GM19025 (cell line): ENCODE measurements around the gene CHEK2.
"Not testable (repeated sequence)": the region's sequence is repeated elsewhere in the genome, so short reads cannot be mapped to it uniquely, and the experiment has no call there.

Experiments
- ATAC-seq: cut with Tn5 transposase; IDR thresholded peaks from one replicate; pipeline ENCODE4 v1.9.1; 2021; ENCODE audit warnings: mild to moderate bottlenecking, low read depth, moderate library complexity; ENCODE audit not compliant: unreplicated experiment

Gene CHEK2

GRCh38 chr22:28742562-28742962 is 942 bp upstream of the CHEK2 start:
- ATAC-seq = no peak

- ATAC-seq = no peak
Measured at GRCh38 chr22:28741200-28741784, 328 bp downstream of the CHEK2 start.

GRCh38 chr22:28738876-28739275 is 2.7 kb downstream of the CHEK2 start:
- not testable (repeated sequence) for ATAC-seq

GRCh38 chr22:28737701-28738100 is 3.9 kb downstream of the CHEK2 start:
- ATAC-seq = no peak

GRCh38 chr22:28736301-28737155 is 5.1 kb downstream of the CHEK2 start:
- ATAC-seq = no peak

GRCh38 chr22:28734393-28734792 is 7.2 kb downstream of the CHEK2 start:
- no peak for ATAC-seq

- no peak for ATAC-seq
Measured at GRCh38 chr22:28730179-28730578, 11.4 kb downstream of the CHEK2 start.

GRCh38 chr22:28728621-28729313 is 12.9 kb downstream of the CHEK2 start:
- no peak for ATAC-seq

- no peak for ATAC-seq
Measured at GRCh38 chr22:28728002-28728401, 13.6 kb downstream of the CHEK2 start.

- no peak for ATAC-seq
Measured at GRCh38 chr22:28718044-28718443, 23.6 kb downstream of the CHEK2 start.

GRCh38 chr22:28716686-28717085 is 24.9 kb downstream of the CHEK2 start:
- no peak for ATAC-seq

- ATAC-seq = no peak
Measured at GRCh38 chr22:28715611-28716010, 26.0 kb downstream of the CHEK2 start.

GRCh38 chr22:28714043-28714628 is 27.5 kb downstream of the CHEK2 start:
- no peak for ATAC-seq

GRCh38 chr22:28711820-28712777 is 29.5 kb downstream of the CHEK2 start:
- ATAC-seq = no peak

GRCh38 chr22:28711341-28711740 is 30.3 kb downstream of the CHEK2 start:
- ATAC-seq = no peak

GRCh38 chr22:28710576-28711191 is 30.9 kb downstream of the CHEK2 start:
- no peak for ATAC-seq

GRCh38 chr22:28710107-28710506 is 31.5 kb downstream of the CHEK2 start:
- no peak for ATAC-seq

GRCh38 chr22:28706845-28707244 is 34.8 kb downstream of the CHEK2 start:
- no peak for ATAC-seq

- no peak for ATAC-seq
Measured at GRCh38 chr22:28703436-28703835, 38.2 kb downstream of the CHEK2 start.

GRCh38 chr22:28702891-28703290 is 38.7 kb downstream of the CHEK2 start:
- no peak for ATAC-seq
